ENCODE results near the gene PPP1R37.
A peak's percentile ranks its signal among the peaks of the same experiment; 100 is the strongest.

Gene PPP1R37

DNA sequence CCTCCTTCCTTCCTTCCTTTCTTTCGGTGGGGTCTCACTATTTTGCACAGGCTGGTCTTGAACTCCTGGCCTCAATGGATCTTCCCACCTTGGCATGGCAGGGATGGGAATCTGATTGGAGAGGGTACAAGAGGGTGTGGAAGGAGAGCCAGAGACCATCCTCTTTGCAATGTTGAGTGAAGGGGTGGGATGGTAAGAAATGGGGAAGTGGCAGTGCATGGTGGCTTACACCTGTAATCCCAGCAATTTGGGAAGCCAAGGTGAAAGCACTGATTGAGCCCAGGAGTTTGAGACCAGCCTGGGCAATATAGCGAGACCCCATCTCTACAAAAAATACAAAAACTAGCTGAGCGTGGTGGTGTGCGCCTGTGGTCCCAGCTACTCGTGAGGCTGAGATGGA lies 91.1 kb downstream of the PPP1R37 start:
- TF ChIP-seq CTCF (IDR thresholded peaks at IDR 0.05), result no peak
- peaks cover 5 to 22% (median 7%) of the 10 kb centered on the region in 3 donors for H3K36me3 ChIP-seq
- H3K27ac ChIP-seq, result no peak overlapping the region
- H3K9me3 ChIP-seq, result no peaks in the 10 kb centered on the region
- intact Hi-C loops (cut with DNase I; ENCODE audit: low total_unique reads), result no loop called here
- DNase-seq, result no peak
- H3K4me3 ChIP-seq, result no peak overlapping the region
- peaks cover 0 to 26% (median 21%) of the 10 kb centered on the region in 4 donors for H3K4me1 ChIP-seq
- H3K27me3 ChIP-seq, result no peaks in the 10 kb centered on the region

- Histone ChIP-seq H3K27ac (no peak overlapping the region), H3K27me3 (no peaks in the 10 kb centered on the region), H3K4me3 (no peak overlapping the region), H3K9me3 (no peaks in the 10 kb centered on the region), H3K4me1 (peaks cover 0 to 2% (median 0%) of the 10 kb centered on the region in 4 donors), H3K36me3 (peaks cover 0 to 18% (median under 1%) of the 10 kb centered on the region in 3 donors)
- intact Hi-C loops (cut with DNase I; ENCODE audit: low total_unique reads), result no loop called here
- TF ChIP-seq CTCF (IDR thresholded peaks at IDR 0.05), result no peak
- DNase-seq, result no peak
Observed at GRCh38 chr19:45186509-45187334, 93.7 kb downstream of the PPP1R37 start.

DNA sequence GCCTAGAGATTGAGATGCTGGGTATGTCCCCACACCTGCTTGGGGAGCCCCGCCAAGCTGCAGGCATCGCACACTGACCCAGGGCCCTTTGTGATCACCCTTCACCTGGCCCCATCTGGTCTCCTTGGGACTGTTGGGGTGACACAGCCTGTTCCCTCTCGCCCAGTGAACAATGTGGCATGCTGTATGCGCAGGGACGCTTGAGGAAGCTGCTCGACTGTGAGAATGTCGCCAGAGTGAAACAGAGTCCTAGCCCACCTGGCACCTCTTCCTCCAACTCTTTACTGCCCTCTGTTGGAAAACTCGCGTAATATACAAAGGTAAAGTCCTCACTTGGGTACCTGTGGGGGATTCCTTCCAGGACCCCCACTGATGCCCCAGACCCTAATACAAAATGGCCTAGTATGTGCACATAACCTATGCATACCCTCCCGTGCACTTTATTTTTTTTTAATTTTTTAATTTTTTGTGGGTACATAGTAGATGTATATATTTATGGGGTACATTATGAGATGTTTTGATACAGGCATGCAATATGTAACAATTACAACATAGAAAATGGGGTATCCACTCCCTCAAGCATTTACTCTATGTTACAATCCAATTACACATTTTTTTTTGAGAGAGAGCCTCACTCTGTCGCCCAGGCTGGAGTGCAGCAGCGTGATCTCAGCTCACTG lies 94.6 kb downstream of the PPP1R37 start:
- TF ChIP-seq CTCF (IDR thresholded peaks at IDR 0.05), result peak in 1 of 2 experiments; percentile 26
- no peaks in the 10 kb centered on the region for H3K9me3 ChIP-seq
- H3K27me3 ChIP-seq, result no peaks in the 10 kb centered on the region
- H3K4me3 ChIP-seq, result no peak overlapping the region
- no peak for DNase-seq
- peaks cover 0 to 15% (median 0%) of the 10 kb centered on the region in 3 donors for H3K36me3 ChIP-seq
- no peak overlapping the region for H3K27ac ChIP-seq
- intact Hi-C loops (cut with DNase I; ENCODE audit: low total_unique reads), result no loop called here
- H3K4me1 ChIP-seq, result no peaks in the 10 kb centered on the region

GRCh38 chr19:45189971-45190370 lies 97.0 kb downstream of the PPP1R37 start:
- Histone ChIP-seq H3K27ac (no peak overlapping the region), H3K36me3 (peaks cover 0 to 15% (median 0%) of the 10 kb centered on the region in 3 donors), H3K4me3 (no peak overlapping the region), H3K4me1 (no peaks in the 10 kb centered on the region), H3K27me3 (no peaks in the 10 kb centered on the region), H3K9me3 (no peaks in the 10 kb centered on the region)
- TF ChIP-seq CTCF (IDR thresholded peaks at IDR 0.05), result no peak
- DNase-seq, result no peak
- intact Hi-C loops (cut with DNase I; ENCODE audit: low total_unique reads), result no loop called here

DNA sequence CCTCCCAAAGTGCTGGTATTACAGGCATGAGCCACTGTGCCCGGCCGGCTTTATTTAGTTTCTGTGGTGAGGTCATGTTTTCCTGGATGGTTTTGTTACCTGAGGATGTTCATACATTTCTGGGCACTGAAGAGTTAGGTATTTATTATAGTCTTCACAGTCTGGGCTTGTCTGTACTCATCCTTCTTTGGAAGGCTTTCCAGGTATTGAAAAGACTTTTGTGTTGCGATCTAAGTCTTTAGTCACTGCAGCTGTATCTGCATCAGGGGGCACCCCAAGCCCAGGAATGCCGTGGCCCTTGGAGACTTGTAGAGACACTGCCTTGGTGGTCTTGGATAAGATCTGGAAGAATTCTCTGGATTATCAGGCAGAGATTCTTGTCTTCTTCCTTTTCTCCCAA lies 98.4 kb downstream of the PPP1R37 start:
- TF ChIP-seq CTCF (IDR thresholded peaks at IDR 0.05), result no peak
- no peaks in the 10 kb centered on the region for H3K4me1 ChIP-seq
- intact Hi-C loops (cut with DNase I; ENCODE audit: low total_unique reads), result no loop called here

More for the DNA sequence above, 98.4 kb downstream of the PPP1R37 start:
- Histone ChIP-seq H3K4me3 (no peak overlapping the region), H3K36me3 (peaks cover 0 to 11% (median 0%) of the 10 kb centered on the region in 3 donors), H3K9me3 (no peaks in the 10 kb centered on the region), H3K27ac (no peak overlapping the region), H3K27me3 (no peaks in the 10 kb centered on the region)
- no peak for DNase-seq

Measured in tibial artery (tissue), 4 donors.